ENCODE results near the gene AK4.
"Not testable (repeated sequence)": the region's sequence is repeated elsewhere in the genome, so short reads cannot be mapped to it uniquely, and the experiment has no call there.

AK4 gene

DNA sequence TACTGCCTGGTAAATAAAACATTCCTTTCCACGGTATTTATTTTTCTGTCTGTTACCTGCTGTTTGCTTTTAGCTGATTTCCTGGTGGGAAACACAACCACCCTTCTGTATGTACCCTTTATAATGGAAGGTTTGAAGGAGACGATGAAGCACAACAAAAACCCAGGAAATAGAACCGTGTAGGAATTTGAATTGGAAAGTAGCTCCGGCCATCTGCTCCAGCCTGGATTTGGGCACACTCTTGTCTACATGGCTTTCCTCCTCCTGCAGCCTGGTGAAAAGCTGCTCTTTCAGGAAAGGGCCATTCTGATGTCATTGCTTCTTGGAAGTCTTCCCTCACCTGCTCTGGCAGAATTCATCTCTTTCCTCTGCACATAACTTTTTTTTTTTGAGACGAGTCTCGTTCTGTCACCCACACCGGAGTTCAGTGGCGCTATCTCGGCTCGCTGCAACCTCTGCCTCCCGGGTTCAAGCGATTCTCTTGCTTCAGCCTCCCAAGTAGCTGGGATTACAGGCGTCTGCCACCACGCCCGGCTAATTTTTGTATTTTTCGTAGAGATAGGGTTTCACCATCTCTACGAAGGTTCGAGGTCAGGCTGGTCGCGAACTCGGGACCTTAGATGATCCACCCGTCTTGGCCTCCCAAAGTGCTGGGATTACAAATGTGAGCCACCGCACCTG is 2.7 kb downstream of the AK4 start:
- no peaks in the 10 kb centered on the region for H3K9me3 ChIP-seq (ENCODE audit: control insufficient read depth, low read length)
- no peak overlapping the region for H3K9ac ChIP-seq
- H3K27me3 ChIP-seq (ENCODE audit: control insufficient read depth, insufficient read depth, low read length): no peaks in the 10 kb centered on the region
- no peaks in the 10 kb centered on the region for H3K36me3 ChIP-seq (ENCODE audit: control insufficient read depth, insufficient read depth, low read length)
- TF ChIP-seq CTCF (IDR thresholded peaks at IDR 0.05): no peak
- H2AFZ ChIP-seq: no peak overlapping the region
- H3K4me2 ChIP-seq (ENCODE audit: low read length): no peak overlapping the region
- H3K79me2 ChIP-seq: no peaks in the 10 kb centered on the region
- H3K4me1 ChIP-seq: no peaks in the 10 kb centered on the region
- H3K4me3 ChIP-seq (ENCODE audit: low read depth, low read length): no peak overlapping the region
- no peak overlapping the region for H3K27ac ChIP-seq

DNA sequence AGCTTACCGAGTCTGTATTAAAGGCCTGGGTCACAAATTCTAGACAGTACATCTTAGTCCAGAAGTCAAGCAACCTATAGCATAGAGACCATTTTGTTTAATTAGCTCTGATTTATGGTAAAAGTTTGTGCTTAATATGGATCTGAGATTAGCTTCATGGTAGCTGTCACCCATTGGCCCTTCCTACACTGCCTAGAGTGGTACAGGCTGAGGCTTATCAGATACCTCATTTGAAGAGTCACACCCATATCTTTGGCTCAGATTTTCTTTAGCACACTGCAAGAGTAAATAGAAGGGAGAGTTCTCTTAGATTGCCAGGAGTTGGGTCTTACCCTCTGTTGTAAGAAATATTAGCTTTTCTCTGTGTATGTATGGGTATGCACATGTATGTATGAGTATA is 3.6 kb downstream of the AK4 start:
- no peaks in the 10 kb centered on the region for H3K79me2 ChIP-seq
- no peak for TF ChIP-seq CTCF (IDR thresholded peaks at IDR 0.05)
- no peak overlapping the region for H3K4me3 ChIP-seq (ENCODE audit: low read depth, low read length)
- H3K27me3 ChIP-seq (ENCODE audit: control insufficient read depth, insufficient read depth, low read length): no peaks in the 10 kb centered on the region
- no peaks in the 10 kb centered on the region for H3K36me3 ChIP-seq (ENCODE audit: control insufficient read depth, insufficient read depth, low read length)
- no peak overlapping the region for H3K9ac ChIP-seq
- H3K9me3 ChIP-seq (ENCODE audit: control insufficient read depth, low read length): no peaks in the 10 kb centered on the region
- no peak overlapping the region for H2AFZ ChIP-seq
- no peak overlapping the region for H3K4me2 ChIP-seq (ENCODE audit: low read length)
- H3K4me1 ChIP-seq: no peaks in the 10 kb centered on the region
- H3K27ac ChIP-seq: no peak overlapping the region

DNA sequence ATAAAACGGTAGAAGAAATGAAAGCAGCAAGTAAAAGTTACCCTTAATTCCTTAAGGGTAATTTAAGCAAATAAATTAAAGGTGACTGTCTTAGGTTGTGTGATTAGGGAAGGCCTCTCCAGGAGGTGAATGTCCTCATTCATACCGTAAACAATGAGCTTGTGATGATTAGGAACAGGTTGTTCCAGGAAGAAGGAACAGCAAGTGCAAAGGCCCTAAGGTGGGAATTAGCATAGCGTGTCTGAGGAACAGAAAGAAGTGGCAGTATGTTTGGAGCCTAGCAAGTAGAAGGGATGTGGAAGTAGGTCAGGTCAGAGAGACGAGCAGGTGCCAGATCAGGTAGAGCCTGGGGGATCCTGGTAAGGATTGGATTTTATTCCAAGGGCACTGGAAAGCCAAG is 5.6 kb downstream of the AK4 start:
- no peak for TF ChIP-seq CTCF (IDR thresholded peaks at IDR 0.05)
- Histone ChIP-seq H3K4me2 (ENCODE audit: low read length) (no peak overlapping the region), H3K27ac (no peak overlapping the region), H3K27me3 (ENCODE audit: control insufficient read depth, insufficient read depth, low read length) (no peaks in the 10 kb centered on the region), H3K4me1 (no peaks in the 10 kb centered on the region), H3K79me2 (no peaks in the 10 kb centered on the region), H3K9ac (no peak overlapping the region), H3K9me3 (ENCODE audit: control insufficient read depth, low read length) (no peaks in the 10 kb centered on the region), H3K4me3 (ENCODE audit: low read depth, low read length) (no peak overlapping the region), H2AFZ (no peak overlapping the region), H3K36me3 (ENCODE audit: control insufficient read depth, insufficient read depth, low read length) (no peaks in the 10 kb centered on the region)

DNA sequence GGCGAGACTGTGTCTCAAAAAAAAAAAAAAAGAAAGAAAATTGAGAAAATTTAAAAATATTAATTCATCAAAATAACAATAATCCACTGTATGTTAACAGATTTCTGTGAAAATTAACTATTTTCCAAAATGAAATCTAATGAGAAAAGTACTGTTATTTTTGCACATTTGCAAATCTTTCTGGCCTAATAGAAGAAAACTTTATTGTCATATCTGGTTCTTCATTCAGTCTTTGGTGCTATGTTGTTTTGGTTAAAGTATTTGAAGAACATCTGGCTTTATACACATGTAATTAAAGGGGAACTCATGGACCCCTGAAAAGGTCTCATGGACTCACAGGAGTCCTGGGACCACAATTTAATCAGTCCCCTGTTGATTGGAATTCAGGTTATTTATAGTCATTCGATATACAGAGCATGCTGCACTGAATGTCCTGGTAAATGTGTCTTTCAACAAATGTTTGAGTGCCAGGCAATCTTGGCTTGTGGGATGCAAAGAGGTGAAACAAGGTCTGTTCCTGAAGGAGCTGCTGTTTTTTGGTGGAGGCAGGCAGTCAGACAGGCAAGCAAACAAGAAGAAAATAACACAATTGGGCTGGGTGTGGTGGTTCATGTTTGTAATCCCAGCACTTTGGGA is 9.0 kb downstream of the AK4 start:
- no peaks in the 10 kb centered on the region for H3K4me1 ChIP-seq
- no peaks in the 10 kb centered on the region for H3K27me3 ChIP-seq (ENCODE audit: control insufficient read depth, insufficient read depth, low read length)
- no peak for TF ChIP-seq CTCF (IDR thresholded peaks at IDR 0.05)
- H3K27ac ChIP-seq: no peak overlapping the region
- H2AFZ ChIP-seq: no peak overlapping the region
- H3K36me3 ChIP-seq (ENCODE audit: control insufficient read depth, insufficient read depth, low read length): no peaks in the 10 kb centered on the region
- H3K9ac ChIP-seq: no peak overlapping the region
- H3K4me3 ChIP-seq (ENCODE audit: low read depth, low read length): no peak overlapping the region
- no peak overlapping the region for H3K4me2 ChIP-seq (ENCODE audit: low read length)
- no peaks in the 10 kb centered on the region for H3K9me3 ChIP-seq (ENCODE audit: control insufficient read depth, low read length)
- H3K79me2 ChIP-seq: no peaks in the 10 kb centered on the region

DNA sequence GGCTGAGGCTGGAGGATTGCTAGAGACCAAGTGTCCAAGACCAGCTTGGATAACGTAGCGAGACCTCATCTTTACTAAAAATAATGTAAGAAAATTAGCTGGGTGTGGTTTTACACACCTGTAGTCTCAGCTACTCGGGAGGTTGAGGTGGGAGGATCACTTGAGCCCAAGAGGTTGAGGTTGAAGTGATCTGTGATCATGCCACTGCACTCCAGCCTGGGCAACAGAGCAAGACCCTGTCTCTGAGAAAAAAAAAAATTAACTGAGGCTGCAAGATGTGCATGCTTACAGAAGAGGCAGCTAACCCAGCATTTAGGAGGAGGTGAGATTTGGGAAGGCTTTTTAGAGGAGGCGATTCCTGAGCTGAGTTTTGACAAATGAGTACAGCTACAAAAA is 9.5 kb downstream of the AK4 start:
- Histone ChIP-seq H3K9me3 (ENCODE audit: control insufficient read depth, low read length) (no peaks in the 10 kb centered on the region), H3K79me2 (no peaks in the 10 kb centered on the region), H3K4me2 (ENCODE audit: low read length) (no peak overlapping the region), H3K9ac (no peak overlapping the region), H3K4me3 (ENCODE audit: low read depth, low read length) (no peak overlapping the region), H3K27ac (no peak overlapping the region), H2AFZ (no peak overlapping the region), H3K4me1 (no peaks in the 10 kb centered on the region), H3K27me3 (ENCODE audit: control insufficient read depth, insufficient read depth, low read length) (no peaks in the 10 kb centered on the region), H3K36me3 (ENCODE audit: control insufficient read depth, insufficient read depth, low read length) (no peaks in the 10 kb centered on the region)
- TF ChIP-seq CTCF (IDR thresholded peaks at IDR 0.05): no peak

GRCh38 chr1:65159291-65159688 is 11.3 kb downstream of the AK4 start:
- not testable (repeated sequence) for H3K9me3 ChIP-seq (ENCODE audit: control insufficient read depth, low read length); H3K27me3 ChIP-seq (ENCODE audit: control insufficient read depth, insufficient read depth, low read length); H3K4me2 ChIP-seq (ENCODE audit: low read length); H3K36me3 ChIP-seq (ENCODE audit: control insufficient read depth, insufficient read depth, low read length); H3K9ac ChIP-seq; H3K4me1 ChIP-seq; H3K27ac ChIP-seq; H3K79me2 ChIP-seq; H2AFZ ChIP-seq; H3K4me3 ChIP-seq (ENCODE audit: low read depth, low read length)

Measured in parathyroid adenoma (tissue), 2 donors.